Loucy (cell line): Measurements from ENCODE around the gene SPATA24.

Source experiments
- H2AFZ ChIP-seq: fragments of 200-600 bp; sonication (generic); 2 replicates; pipeline ENCODE4 v1.6.0; 2016; ENCODE audit warnings: antibody characterized with exemption, mild to moderate bottlenecking, low read length, moderate library complexity
- H3F3A ChIP-seq: fragments of 200-600 bp; 2 replicates; pipeline ENCODE4 v1.6.0; 2016; ENCODE audit warnings: antibody characterized with exemption, low read depth, mild to moderate bottlenecking
- H3K27me3 ChIP-seq: fragments of 200-600 bp; sonication (generic); 2 replicates; pipeline ENCODE4 v1.6.1; 2014; ENCODE audit warnings: low read length, mild to moderate bottlenecking; ENCODE audit not compliant: insufficient read depth, poor library complexity, severe bottlenecking
- H3K36me3 ChIP-seq: fragments of 200-600 bp; sonication (generic); 2 replicates; pipeline ENCODE4 v1.6.1; 2016; ENCODE audit warnings: low read length; ENCODE audit not compliant: insufficient read depth
- H3K4me1 ChIP-seq: fragments of 200-600 bp; sonication (generic); 2 replicates; pipeline ENCODE4 v1.5.1; 2014; ENCODE audit warnings: low read length, mild to moderate bottlenecking; ENCODE audit not compliant: insufficient read depth, poor library complexity, severe bottlenecking
- H3K4me2 ChIP-seq: fragments of 200-600 bp; sonication (generic); 2 replicates; pipeline ENCODE4 v1.6.0; 2014; ENCODE audit warnings: antibody characterized with exemption, low read length, low read depth, mild to moderate bottlenecking; ENCODE audit not compliant: poor library complexity, severe bottlenecking
- H3K4me3 ChIP-seq: fragments of 200-600 bp; sonication (generic); 2 replicates; pipeline ENCODE4 v1.5.1; 2014; ENCODE audit warnings: low read length, mild to moderate bottlenecking, mixed read lengths; ENCODE audit not compliant: poor library complexity, severe bottlenecking
- H3K79me2 ChIP-seq: fragments of 200-600 bp; sonication (generic); 2 replicates; pipeline ENCODE4 v1.6.1; 2014; ENCODE audit warnings: low read length; ENCODE audit not compliant: insufficient read depth
- H3K9ac ChIP-seq: fragments of 200-600 bp; sonication (generic); 2 replicates; pipeline ENCODE4 v1.6.0; 2014; ENCODE audit warnings: mild to moderate bottlenecking, low read depth, low read length, moderate library complexity; ENCODE audit not compliant: poor library complexity, severe bottlenecking
- H3K9me2 ChIP-seq: fragments of 200-600 bp; sonication (generic); replicated peaks from 2 replicates; pipeline ENCODE4 v1.6.1; 2016; ENCODE audit warnings: low read depth, low read length, mixed read lengths
- H3K9me3 ChIP-seq: fragments of 200-600 bp; sonication (generic); 2 replicates; pipeline ENCODE4 v1.6.1; 2014; ENCODE audit warnings: mild to moderate bottlenecking, antibody characterized with exemption, low read length, low read depth; ENCODE audit not compliant: insufficient read depth
- H4K20me1 ChIP-seq: fragments of 200-600 bp; sonication (generic); 2 replicates; pipeline ENCODE4 v1.6.0; 2014; ENCODE audit warnings: antibody characterized with exemption, low read length, mild to moderate bottlenecking; ENCODE audit not compliant: insufficient read depth, poor library complexity, severe bottlenecking
- CTCF ChIP-seq: fragments of 200-600 bp; sonication (generic); conservative IDR thresholded peaks from 2 replicates; pipeline ENCODE4 v1.5.1; 2014; ENCODE audit warnings: mild to moderate bottlenecking, antibody characterized with exemption, low read length
- EZH2phosphoT487 ChIP-seq: fragments of 200-600 bp; IDR thresholded peaks from 2 replicates; pipeline ENCODE4 v1.6.1; 2018; ENCODE audit warnings: antibody characterized with exemption, mild to moderate bottlenecking, moderate library complexity, borderline replicate concordance

SPATA24 gene

GRCh38 chr5:139439013-139439903 is 35.4 kb upstream of the SPATA24 start, which contains the start of gene DNAJC18:
TSS of gene DNAJC18 (minus strand) at chr5:139439525. CDS start at chr5:139439445, 80 bp downstream.
- no peaks in the 10 kb centered on the region for H4K20me1 ChIP-seq
- H3K4me1 ChIP-seq: peaks cover 43% of the 10 kb centered on the region
- H2AFZ ChIP-seq: peak within 1 kb of the TSS; percentile 97
- H3K4me3 ChIP-seq: peak within 1 kb of the TSS; percentile 93
- H3K9ac ChIP-seq: peak within 1 kb of the TSS; percentile 87
- peak within 1 kb of the TSS; percentile 96 for H3K4me2 ChIP-seq
- H3K27me3 ChIP-seq: no peaks in the 10 kb centered on the region
- no peaks in the 10 kb centered on the region for H3K36me3 ChIP-seq
- H3F3A ChIP-seq: no peaks in the 10 kb centered on the region
- H3K79me2 ChIP-seq: no peaks in the 10 kb centered on the region
- TF ChIP-seq CTCF (no peak), EZH2phosphoT487 (no peak)
- no peaks in the 10 kb centered on the region for H3K9me2 ChIP-seq
- no peaks in the 10 kb centered on the region for H3K9me3 ChIP-seq

- Histone ChIP-seq H3K9ac (peak overlapping the region; percentile 87), H2AFZ (peak overlapping the region; percentile 97; the same call in 1 of the 2 replicates), H3K4me1 (peaks cover 37% of the 10 kb centered on the region), H3K4me2 (peak overlapping the region; percentile 96), H4K20me1 (no peaks in the 10 kb centered on the region), H3K79me2 (no peaks in the 10 kb centered on the region), H3K27me3 (no peaks in the 10 kb centered on the region), H3K36me3 (no peaks in the 10 kb centered on the region), H3K4me3 (peak overlapping the region; percentile 93), H3K9me2 (no peaks in the 10 kb centered on the region), H3F3A (no peaks in the 10 kb centered on the region), H3K9me3 (no peaks in the 10 kb centered on the region)
- no peak for TF ChIP-seq CTCF
These were observed 34.8 kb upstream of the SPATA24 start for GRCh38 chr5:139438707-139439012.

- no peaks in the 10 kb centered on the region for H3K9me2 ChIP-seq
- no peaks in the 10 kb centered on the region for H3K79me2 ChIP-seq
- H3K27me3 ChIP-seq: no peaks in the 10 kb centered on the region
- H3K9ac ChIP-seq: no peak overlapping the region
- no peaks in the 10 kb centered on the region for H3K36me3 ChIP-seq
- H3F3A ChIP-seq: no peaks in the 10 kb centered on the region
- no peak overlapping the region for H3K4me2 ChIP-seq
- peaks cover 28% of the 10 kb centered on the region for H3K4me1 ChIP-seq
- TF ChIP-seq EZH2phosphoT487 (no peak), CTCF (no peak)
- no peaks in the 10 kb centered on the region for H3K9me3 ChIP-seq
- H4K20me1 ChIP-seq: no peaks in the 10 kb centered on the region
- no peak overlapping the region for H3K4me3 ChIP-seq
- H2AFZ ChIP-seq: no peak overlapping the region
These were observed 31.8 kb upstream of the SPATA24 start for GRCh38 chr5:139435676-139436075.
